NCI-H128 (cell line): Measurements from ENCODE around the gene SBNO2.

Experiments used
- DNase-seq: peaks from one replicate; lab custom pipeline; 2025; ENCODE audit not compliant: unreplicated experiment; lab: John Stamatoyannopoulos, UW

Gene SBNO2

GRCh38 chr19:1091544-1092175 is 82.4 kb downstream of the SBNO2 start:
- DNase-seq, result no peak

- DNase-seq, result no peak
Measured at GRCh38 chr19:1090731-1091543, 83.1 kb downstream of the SBNO2 start.

GRCh38 chr19:1089891-1090290 is 84.2 kb downstream of the SBNO2 start:
- DNase-seq, result no peak

- no peak for DNase-seq
Measured at GRCh38 chr19:1089126-1089771, 84.8 kb downstream of the SBNO2 start.

- no peak for DNase-seq
Measured at GRCh38 chr19:1088416-1089010, 85.6 kb downstream of the SBNO2 start.

- DNase-seq, result no peak
Measured at GRCh38 chr19:1087813-1088415, 86.2 kb downstream of the SBNO2 start.

- DNase-seq, result no peak
Measured at GRCh38 chr19:1086613-1087012, 87.5 kb downstream of the SBNO2 start.

GRCh38 chr19:1085676-1086442 is 88.2 kb downstream of the SBNO2 start:
- DNase-seq, result no peak

- DNase-seq, result no peak
Measured at GRCh38 chr19:1085053-1085658, 88.9 kb downstream of the SBNO2 start.

GRCh38 chr19:1084024-1084868 is 89.8 kb downstream of the SBNO2 start:
- no peak for DNase-seq

GRCh38 chr19:1082928-1083816 is 90.9 kb downstream of the SBNO2 start:
- no peak for DNase-seq

GRCh38 chr19:1082165-1082927 is 91.7 kb downstream of the SBNO2 start:
- DNase-seq, result peak; percentile 82

- no peak for DNase-seq
Measured at GRCh38 chr19:1081301-1082164, 92.5 kb downstream of the SBNO2 start.

- DNase-seq, result no peak
Measured at GRCh38 chr19:1080360-1081161, 93.5 kb downstream of the SBNO2 start.

GRCh38 chr19:1079566-1080111 is 94.4 kb downstream of the SBNO2 start:
- no peak for DNase-seq
